Stimulated activated CD4-positive, alpha-beta T cell treated with anti-CD3 and anti-CD28 coated beads, TNF-alpha, amount 100 ng/mL, for 48 hours (primary cell): Measurements from ENCODE around the gene LRCH3.

Experiments
- DNase-seq, 3 donors: peaks; one replicate each; pipeline ENCODE4 v3.0.0-alpha.2; 2020; ENCODE audit warnings: low read depth in 3 of 3

The LRCH3 gene

DNA sequence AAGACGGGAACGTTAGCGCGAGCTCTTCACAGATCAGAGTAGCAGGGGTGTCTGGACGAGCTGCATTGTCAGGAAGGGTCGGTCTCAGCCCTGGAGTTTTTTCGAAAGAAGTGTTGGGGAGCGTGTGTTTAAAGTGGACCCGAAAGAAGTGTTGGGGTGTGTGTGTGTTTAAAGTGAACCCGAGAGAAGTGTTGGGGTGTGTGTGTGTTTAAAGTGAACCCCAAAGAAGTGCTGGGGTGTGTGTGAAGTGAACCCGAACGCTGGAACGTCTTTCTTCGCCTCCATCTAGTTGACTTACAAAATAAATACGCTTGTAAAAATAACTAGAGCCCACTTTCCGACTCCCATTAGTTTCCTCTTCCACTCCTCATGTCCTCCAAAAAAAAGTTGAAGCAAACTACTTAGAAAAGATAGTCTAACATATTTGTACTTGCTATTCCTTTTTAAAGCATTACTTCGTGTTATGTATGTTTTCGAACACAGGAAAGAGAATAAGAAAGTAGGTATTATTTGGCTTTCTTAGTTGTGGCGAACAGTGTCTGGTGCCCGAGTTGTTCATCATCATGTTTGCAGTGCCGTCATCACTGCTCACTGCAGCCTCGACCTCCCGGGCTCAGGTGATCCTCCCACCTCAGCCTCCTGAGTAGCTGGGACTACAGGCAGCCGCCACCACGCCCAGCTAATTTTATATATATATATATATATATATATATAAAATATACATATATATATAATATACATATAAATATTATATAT, 1.0 kb downstream of the LRCH3 start:
- DNase-seq: peak in 1 of 3 donors; percentile 6

GRCh38 chr3:197793247-197793646, 2.2 kb downstream of the LRCH3 start:
- DNase-seq: no peak

DNA sequence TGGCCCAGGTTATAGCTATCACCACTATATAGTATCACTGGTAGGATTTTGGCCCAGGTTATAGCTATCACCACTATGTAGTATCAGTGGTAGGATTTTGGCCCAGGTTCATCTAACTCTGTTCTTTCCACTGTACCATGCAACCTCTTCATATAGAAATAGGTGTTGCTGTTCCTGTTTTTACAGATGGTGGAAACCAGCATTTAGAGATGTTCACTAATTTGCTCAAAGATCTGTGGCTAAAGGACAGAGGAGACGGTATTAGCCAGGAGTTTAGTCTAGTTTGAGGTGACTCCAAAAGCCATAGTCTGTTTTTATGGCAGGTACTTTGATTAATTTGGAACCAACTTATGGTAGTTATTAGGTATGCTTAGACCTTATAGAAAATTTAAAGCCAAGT, 3.1 kb downstream of the LRCH3 start:
- DNase-seq: no peak

- no peak for DNase-seq
Measured at GRCh38 chr3:197795200-197795599, 4.1 kb downstream of the LRCH3 start.

DNA sequence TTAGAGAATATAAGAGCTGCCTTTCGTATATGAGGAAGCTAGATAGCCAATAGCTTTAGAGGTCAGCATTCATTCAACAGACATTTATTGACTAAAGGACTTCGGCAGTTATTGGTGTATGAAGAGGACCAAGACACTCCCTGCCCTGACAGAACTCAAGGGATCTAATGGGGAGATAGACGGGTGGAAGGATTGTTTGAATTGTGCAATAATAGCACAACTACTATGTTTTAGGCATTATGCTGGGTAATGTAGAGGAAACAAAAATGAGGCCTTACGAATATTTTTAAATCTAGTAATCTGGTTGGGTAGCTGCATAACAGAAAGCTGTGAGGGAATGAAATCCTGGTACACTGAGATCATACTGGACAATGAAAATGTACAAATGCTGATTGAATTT, 5.0 kb downstream of the LRCH3 start:
- no peak for DNase-seq

DNA sequence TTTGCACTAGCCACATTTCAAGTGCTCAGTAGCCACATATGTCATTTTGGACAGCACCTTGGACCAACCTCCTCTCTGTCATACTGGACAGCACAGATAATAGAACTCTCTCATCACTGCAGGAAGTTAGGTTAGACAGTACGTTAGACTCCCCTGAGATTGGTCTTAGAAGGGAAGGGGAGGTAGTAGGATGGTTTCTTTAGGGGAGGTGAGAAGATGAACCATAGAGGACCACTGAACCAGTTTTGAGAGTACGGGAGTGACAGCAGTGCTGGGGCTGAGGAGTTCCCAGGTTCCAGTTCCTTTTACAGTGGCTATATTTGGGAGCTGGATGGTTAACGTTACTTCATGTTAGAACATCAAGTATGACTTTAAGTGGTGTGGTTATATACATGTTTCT, 7.8 kb downstream of the LRCH3 start:
- DNase-seq: no peak

DNA sequence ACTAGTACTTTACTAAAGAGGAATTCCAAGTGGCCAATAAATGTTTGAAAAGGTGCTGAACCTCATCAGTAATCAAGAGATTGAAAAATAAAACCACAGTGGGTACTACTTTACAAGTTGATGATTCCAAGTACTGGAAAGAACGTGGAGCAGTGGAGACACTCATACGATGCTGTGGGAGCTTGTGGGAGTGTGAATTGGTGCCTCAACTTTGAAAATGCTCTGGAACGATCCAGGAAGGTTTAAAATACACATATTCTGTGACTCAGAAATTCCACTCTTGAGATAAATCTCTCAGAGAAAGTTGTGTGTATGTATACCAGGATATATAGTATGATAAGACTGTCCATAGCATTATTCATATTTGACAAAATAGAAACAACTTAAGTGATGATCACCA, 9.3 kb downstream of the LRCH3 start:
- DNase-seq: no peak

- no peak for DNase-seq
Measured at GRCh38 chr3:197801891-197802778, 11.1 kb downstream of the LRCH3 start.

- DNase-seq: no peak
Measured at GRCh38 chr3:197802779-197803459, 11.9 kb downstream of the LRCH3 start.

DNA sequence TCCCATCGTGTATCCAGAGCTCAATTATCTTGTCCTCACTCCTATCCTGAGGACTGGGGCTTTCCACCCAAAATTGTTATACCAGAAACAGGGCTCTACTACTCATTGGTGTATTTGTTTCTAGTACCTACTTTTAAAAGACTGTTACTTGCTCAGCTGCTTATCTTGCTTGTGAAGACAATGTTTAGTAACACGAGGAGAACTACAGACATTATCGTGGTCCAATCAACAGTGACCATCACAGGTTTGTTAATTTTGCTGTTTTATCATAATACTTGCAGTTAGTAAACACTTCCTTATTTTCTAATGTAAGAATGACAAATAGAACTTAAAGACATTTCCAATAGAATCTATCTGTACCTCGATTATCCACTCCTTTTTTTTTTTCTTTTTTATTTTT, 13.5 kb downstream of the LRCH3 start:
- DNase-seq: no peak

GRCh38 chr3:197807969-197808587, 17.0 kb downstream of the LRCH3 start:
- DNase-seq: no peak

DNA sequence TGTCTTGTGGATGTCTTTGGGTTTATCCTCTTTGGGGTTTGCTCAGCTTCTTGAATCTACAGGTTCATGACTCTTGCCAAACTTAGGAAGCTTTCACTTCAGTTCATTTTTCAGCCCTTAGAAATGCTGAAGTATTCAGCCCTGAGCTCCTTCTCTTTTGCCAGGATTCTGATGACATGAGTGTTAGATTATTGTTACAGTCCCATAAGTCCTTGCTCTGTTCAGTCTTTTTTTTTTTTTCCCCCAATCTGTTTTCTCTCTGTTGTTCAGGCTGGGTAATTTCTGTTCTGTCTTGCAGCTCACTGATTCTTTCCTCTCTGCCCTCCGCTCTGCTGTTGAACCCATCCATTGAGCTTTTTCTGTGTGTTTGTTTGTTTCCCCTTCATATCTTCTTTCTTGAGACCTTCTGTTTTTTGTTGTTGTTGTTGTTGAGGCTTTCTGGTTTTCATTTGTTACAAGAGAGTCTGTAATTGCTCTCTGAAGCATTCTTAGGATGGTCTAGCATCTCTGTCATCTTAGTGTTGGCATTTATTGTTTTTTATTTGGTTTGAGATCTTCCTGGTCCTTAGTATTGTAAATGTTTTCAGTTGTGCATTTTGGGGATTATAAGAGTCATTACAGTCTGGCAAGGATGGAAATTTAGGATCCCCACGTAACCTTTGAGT, 18.4 kb downstream of the LRCH3 start:
- DNase-seq: no peak

DNA sequence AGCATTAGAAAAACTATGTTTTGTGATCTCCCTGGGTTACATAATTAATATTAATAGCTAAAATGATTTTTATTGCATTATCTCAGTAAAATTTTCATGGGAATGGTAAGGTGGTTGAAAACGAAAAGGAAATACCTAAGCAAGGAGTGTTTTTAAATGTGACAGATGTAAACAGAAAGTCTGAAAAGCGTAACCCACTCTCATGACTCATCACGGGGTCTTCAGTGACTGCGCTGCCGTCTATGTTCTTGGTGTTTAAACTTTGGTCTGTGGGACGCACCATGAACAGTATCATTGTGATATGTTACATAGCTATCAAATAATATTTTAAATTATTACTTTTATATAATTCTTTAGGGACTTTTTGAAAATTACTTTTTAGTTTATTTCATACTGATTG, 19.8 kb downstream of the LRCH3 start:
- DNase-seq: no peak

DNA sequence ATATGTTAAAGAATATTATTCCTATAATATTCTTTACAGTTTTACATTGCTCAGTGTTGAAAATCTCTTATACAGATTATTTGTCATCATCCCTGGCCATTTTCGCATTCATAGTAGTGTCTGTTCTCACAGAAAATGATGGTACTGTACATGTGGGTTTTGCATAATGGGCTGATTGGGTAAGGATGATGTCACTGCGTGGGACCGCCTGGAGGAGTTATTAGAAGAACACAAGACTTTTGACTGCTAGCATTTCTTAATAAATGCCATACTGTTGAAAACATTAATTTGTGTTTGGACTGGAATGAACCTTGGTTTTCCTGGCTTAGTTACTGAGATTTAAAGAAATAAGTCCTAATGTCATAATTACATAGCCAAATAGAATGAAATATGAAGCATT, 20.3 kb downstream of the LRCH3 start:
- DNase-seq: no peak

DNA sequence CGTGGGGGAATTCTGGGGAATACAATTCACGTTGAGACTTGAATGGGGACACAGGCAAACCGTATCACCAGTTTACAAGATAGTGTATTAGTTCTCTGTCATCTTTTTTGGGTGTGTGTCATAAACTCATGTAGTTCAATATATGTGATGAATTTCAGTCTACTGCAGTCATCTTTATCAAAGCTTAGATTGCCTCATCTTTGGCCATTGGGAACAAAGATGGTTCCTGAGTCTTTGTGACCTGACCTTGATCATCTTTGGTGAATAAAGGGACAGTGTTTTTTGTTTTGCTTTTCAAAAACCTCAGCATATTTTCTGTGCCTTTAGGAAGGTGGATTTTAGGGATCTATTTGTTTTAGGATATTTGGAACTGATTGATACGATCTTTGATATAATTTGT, 23.3 kb downstream of the LRCH3 start:
- DNase-seq: no peak

- DNase-seq: no peak
Measured at GRCh38 chr3:197820550-197821335, 29.7 kb downstream of the LRCH3 start.

GRCh38 chr3:197829397-197830045, 38.5 kb downstream of the LRCH3 start:
- no peak for DNase-seq

DNA sequence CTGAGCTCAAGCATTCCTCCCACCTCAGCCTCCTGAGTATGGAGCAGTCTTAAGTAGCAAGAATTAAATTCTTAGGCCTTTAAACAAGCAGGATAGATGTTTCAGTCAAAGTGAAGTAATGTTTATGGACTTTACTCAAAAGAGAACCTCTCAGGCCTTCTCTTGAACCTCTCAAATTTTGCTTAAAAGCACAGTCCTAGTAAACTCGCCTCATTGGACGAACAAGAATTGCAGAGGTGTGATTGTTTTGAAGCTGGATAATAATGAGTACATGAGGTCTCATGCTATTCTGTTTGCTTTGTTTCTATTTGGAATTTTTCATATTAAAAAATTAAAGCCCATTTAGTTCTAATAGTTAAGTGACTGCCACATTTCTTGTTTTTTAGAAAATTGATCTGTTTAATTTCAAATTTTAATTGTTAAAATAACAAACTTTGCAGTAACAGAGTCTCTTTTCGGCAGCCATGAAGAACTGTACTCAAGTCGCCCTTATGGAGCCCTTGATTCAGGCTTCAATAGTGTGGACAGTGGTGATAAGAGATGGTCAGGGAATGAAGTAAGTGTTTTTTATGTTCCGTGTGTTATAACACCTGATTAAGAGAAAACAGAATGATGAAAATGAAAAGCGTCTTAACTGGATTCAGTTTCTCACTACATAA, 39.4 kb downstream of the LRCH3 start:
- DNase-seq: no peak

- no peak for DNase-seq
Measured at GRCh38 chr3:197830967-197831313, 39.9 kb downstream of the LRCH3 start.
